Neural cell (in vitro differentiated cells): Measurements from ENCODE around the gene TADA1. TPM values are rescaled to one million over a fixed set of nuclear protein-coding genes. Genes with fewer than 3 reads are reported as not detected.

Experiments used
- H2AFZ ChIP-seq: fragments of 200-600, 300-800 bp; sonication (generic), shearing (Covaris generic); 2 replicates; pipeline ENCODE4 v1.6.0; 2014; ENCODE audit warnings: low read depth, mild to moderate bottlenecking, antibody characterized with exemption, low read length, moderate library complexity
- H3F3A ChIP-seq: fragments of 200-600 bp; shearing (Covaris generic); 2 replicates; pipeline ENCODE4 v1.6.1; 2016; ENCODE audit warnings: mild to moderate bottlenecking, moderate library complexity, mixed read lengths, antibody characterized with exemption, low read length; ENCODE audit not compliant: insufficient read depth, poor library complexity, severe bottlenecking
- H3K27ac ChIP-seq: fragments of 200-600, 300-800 bp; sonication (generic), shearing (Covaris generic); 2 replicates; pipeline ENCODE4 v1.5.1; 2014; ENCODE audit warnings: mild to moderate bottlenecking, low read length, moderate library complexity
- H3K27me3 ChIP-seq: fragments of 300-800, 200-600 bp; sonication (generic), shearing (Covaris generic); 2 replicates; pipeline ENCODE4 v1.6.0; 2014; ENCODE audit warnings: mild to moderate bottlenecking, low read depth, low read length, moderate library complexity; ENCODE audit not compliant: insufficient read depth
- H3K36me3 ChIP-seq: fragments of 300-800, 200-600 bp; sonication (generic), shearing (Covaris generic); 2 replicates; pipeline ENCODE4 v1.5.1; 2014; ENCODE audit warnings: mild to moderate bottlenecking, antibody characterized with exemption, low read length, moderate library complexity; ENCODE audit not compliant: insufficient read depth
- H3K4me2 ChIP-seq: fragments of 300-800, 200-600 bp; sonication (generic), shearing (Covaris generic); 2 replicates; pipeline ENCODE4 v1.6.0; 2014; ENCODE audit warnings: mild to moderate bottlenecking, low read length
- H3K4me3 ChIP-seq: fragments of 300-800, 200-600 bp; sonication (generic), shearing (Covaris generic); 2 replicates; pipeline ENCODE4 v1.5.1; 2014; ENCODE audit warnings: mild to moderate bottlenecking, low read length, moderate library complexity
- H3K79me2 ChIP-seq: fragments of 200-600 bp; shearing (Covaris generic); replicated peaks from 2 replicates; pipeline ENCODE4 v1.6.0; 2014; ENCODE audit warnings: mild to moderate bottlenecking, low read length, moderate library complexity; ENCODE audit not compliant: insufficient read depth
- H3K9ac ChIP-seq: fragments of 300-800, 200-600 bp; sonication (generic), shearing (Covaris generic); 2 replicates; pipeline ENCODE4 v1.6.1; 2016; ENCODE audit warnings: mild to moderate bottlenecking, low read length, mixed read lengths
- H3K9me2 ChIP-seq: fragments of 200-600 bp; shearing (Covaris generic); 2 replicates; pipeline ENCODE4 v1.6.1; 2016; ENCODE audit warnings: mild to moderate bottlenecking, low read length, mixed read lengths; ENCODE audit not compliant: insufficient read depth
- H3K9me3 ChIP-seq: fragments of 200-600, 300-800 bp; sonication (generic), shearing (Covaris generic); 2 replicates; pipeline ENCODE4 v1.6.1; 2016; ENCODE audit warnings: mild to moderate bottlenecking, mixed run types, low read length, moderate library complexity, mixed read lengths
- H4K20me1 ChIP-seq: fragments of 200-600 bp; shearing (Covaris generic); 2 replicates; pipeline ENCODE4 v1.6.1; 2016; ENCODE audit warnings: mild to moderate bottlenecking, mixed run types; ENCODE audit not compliant: insufficient read depth
- CTCF ChIP-seq: fragments of 450-650 bp; IDR thresholded peaks from 2 replicates; pipeline ENCODE4 v1.5.1; 2014; ENCODE audit warnings: antibody characterized with exemption, mild to moderate bottlenecking, moderate library complexity; ENCODE audit not compliant: poor library complexity, severe bottlenecking
- EP300 ChIP-seq: fragments of 450-650 bp; conservative IDR thresholded peaks from 2 replicates; pipeline ENCODE4 v1.6.1; 2014; ENCODE audit warnings: antibody characterized with exemption, mild to moderate bottlenecking, moderate library complexity; ENCODE audit not compliant: poor library complexity, severe bottlenecking
- EZH2 ChIP-seq: fragments of 200-600, 300-800 bp; shearing (Covaris generic), sonication (generic); IDR thresholded peaks from 2 replicates; pipeline ENCODE4 v1.6.1; 2014; ENCODE audit warnings: antibody characterized with exemption, low read length, borderline replicate concordance, mild to moderate bottlenecking; ENCODE audit not compliant: insufficient read depth, poor library complexity, severe bottlenecking
- MXI1 ChIP-seq: fragments of 450-650 bp; conservative IDR thresholded peaks from 2 replicates; pipeline ENCODE4 v1.6.1; 2014; ENCODE audit warnings: antibody characterized with exemption, mild to moderate bottlenecking; ENCODE audit not compliant: poor library complexity, severe bottlenecking
- POLR2AphosphoS5 ChIP-seq: IDR thresholded peaks from 2 replicates; pipeline ENCODE4 v1.6.1; 2012
- RAD21 ChIP-seq: fragments of 450-650 bp; conservative IDR thresholded peaks from 2 replicates; pipeline ENCODE4 v1.6.1; 2014; ENCODE audit warnings: antibody characterized with exemption, mild to moderate bottlenecking, moderate library complexity
- REST ChIP-seq: IDR thresholded peaks from 2 replicates; pipeline ENCODE4 v1.6.1; 2012; ENCODE audit warnings: borderline replicate concordance
- SMC3 ChIP-seq: fragments of 450-650 bp; conservative IDR thresholded peaks from 2 replicates; pipeline ENCODE4 v1.6.1; 2014; ENCODE audit warnings: antibody characterized with exemption, mild to moderate bottlenecking, moderate library complexity; ENCODE audit not compliant: poor library complexity
- TAF1 ChIP-seq: IDR thresholded peaks from 2 replicates; pipeline ENCODE4 v1.6.1; 2012; ENCODE audit warnings: low read depth
- polyA plus RNA-seq: library from polyadenylated mRNA; depleted of rRNA; stranded (reverse); fragments of >200 nt; gene quantifications from 2 replicates; pipeline ENCODE4 v1.2.3, GENCODE V29; 2014

Gene TADA1
- polyA plus RNA-seq, 1 donor from 2014 or later: 99.6 TPM

DNA sequence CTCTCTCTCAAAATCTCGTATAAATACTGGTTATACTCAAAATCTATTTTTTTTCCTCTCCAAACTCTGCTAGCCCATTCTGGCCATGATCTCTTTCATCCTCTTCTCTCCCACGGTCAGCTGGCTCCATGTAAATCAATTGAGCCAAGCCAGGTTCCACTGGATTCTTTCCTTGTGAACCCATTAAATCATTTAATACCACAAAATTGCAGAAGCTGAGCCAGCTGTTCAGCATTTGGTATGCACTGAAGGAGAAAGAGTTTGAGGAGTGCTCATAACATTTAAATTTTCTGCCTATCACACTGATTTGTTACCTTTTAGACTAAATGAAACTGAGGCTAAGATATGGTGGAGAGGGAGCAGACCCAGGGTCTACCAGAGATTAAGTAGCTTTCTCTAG lies 29.1 kb upstream of the TADA1 start:
- H3K9ac ChIP-seq: no peak overlapping the region

DNA sequence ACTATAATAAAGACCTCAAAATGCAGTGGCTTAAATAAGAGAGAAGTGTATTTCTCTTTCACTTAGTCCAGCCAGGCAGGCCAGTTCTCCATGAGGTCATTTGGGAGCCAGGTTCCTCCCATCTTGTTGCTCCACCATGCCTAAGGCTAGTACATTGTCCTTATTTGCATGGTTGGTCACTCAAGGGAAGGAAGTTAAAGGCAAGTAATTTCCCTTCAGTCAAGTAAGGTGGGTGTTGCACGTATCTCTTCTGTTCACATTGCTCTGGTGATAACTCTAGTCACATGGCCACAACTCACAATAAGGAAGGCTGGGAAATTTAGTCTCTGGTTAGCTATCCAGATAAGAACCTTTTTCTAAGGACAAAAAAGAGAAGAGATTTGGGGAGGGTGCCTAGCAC lies 27.2 kb upstream of the TADA1 start:
- Histone ChIP-seq H3K27ac (no peak overlapping the region), H2AFZ (no peak overlapping the region), H3K9ac (no peak overlapping the region), H3K4me3 (no peak overlapping the region), H4K20me1 (no peaks in the 10 kb centered on the region), H3K79me2 (no peaks in the 10 kb centered on the region), H3F3A (no peaks in the 10 kb centered on the region), H3K4me2 (no peak overlapping the region), H3K9me3 (no peaks in the 10 kb centered on the region), H3K36me3 (no peaks in the 10 kb centered on the region), H3K9me2 (no peaks in the 10 kb centered on the region), H3K27me3 (no peaks in the 10 kb centered on the region)
- TF ChIP-seq REST: no peak
- TF ChIP-seq CTCF: no peak
- no peak for TF ChIP-seq MXI1
- TF ChIP-seq EP300: no peak
- TF ChIP-seq EZH2: no peak
- no peak for TF ChIP-seq POLR2AphosphoS5
- TF ChIP-seq TAF1: no peak

More for the DNA sequence above, 29.1 kb upstream of the TADA1 start:
- Histone ChIP-seq H3K9me3 (no peaks in the 10 kb centered on the region), H2AFZ (no peak overlapping the region), H3F3A (no peaks in the 10 kb centered on the region), H3K27me3 (no peaks in the 10 kb centered on the region), H3K4me2 (no peak overlapping the region), H3K79me2 (no peaks in the 10 kb centered on the region), H3K9me2 (no peaks in the 10 kb centered on the region), H4K20me1 (no peaks in the 10 kb centered on the region), H3K4me3 (no peak overlapping the region), H3K36me3 (no peaks in the 10 kb centered on the region), H3K27ac (no peak overlapping the region)
- TF ChIP-seq POLR2AphosphoS5 (no peak), EZH2 (no peak), MXI1 (no peak), EP300 (no peak), CTCF (no peak), SMC3 (no peak), REST (no peak), RAD21 (no peak), TAF1 (no peak)
